ENCODE data around the gene ASCL1.

Gene ASCL1

GRCh38 chr12:102916252-102917025 is 41.0 kb upstream of the ASCL1 start:
- DNase-seq (ENCODE audit: extremely low read depth, low read depth) = no peak
- TF ChIP-seq, protein P1, sequence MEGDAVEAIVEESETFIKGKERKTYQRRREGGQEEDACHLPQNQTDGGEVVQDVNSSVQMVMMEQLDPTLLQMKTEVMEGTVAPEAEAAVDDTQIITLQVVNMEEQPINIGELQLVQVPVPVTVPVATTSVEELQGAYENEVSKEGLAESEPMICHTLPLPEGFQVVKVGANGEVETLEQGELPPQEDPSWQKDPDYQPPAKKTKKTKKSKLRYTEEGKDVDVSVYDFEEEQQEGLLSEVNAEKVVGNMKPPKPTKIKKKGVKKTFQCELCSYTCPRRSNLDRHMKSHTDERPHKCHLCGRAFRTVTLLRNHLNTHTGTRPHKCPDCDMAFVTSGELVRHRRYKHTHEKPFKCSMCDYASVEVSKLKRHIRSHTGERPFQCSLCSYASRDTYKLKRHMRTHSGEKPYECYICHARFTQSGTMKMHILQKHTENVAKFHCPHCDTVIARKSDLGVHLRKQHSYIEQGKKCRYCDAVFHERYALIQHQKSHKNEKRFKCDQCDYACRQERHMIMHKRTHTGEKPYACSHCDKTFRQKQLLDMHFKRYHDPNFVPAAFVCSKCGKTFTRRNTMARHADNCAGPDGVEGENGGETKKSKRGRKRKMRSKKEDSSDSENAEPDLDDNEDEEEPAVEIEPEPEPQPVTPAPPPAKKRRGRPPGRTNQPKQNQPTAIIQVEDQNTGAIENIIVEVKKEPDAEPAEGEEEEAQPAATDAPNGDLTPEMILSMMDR (IDR thresholded peaks at IDR 0.05; ENCODE audit: low read depth, low read length) = no peak

- TF ChIP-seq, protein P1 (IDR thresholded peaks at IDR 0.05; ENCODE audit: low read depth, low read length) = no peak
- no peak for DNase-seq (ENCODE audit: extremely low read depth, low read depth)
Measured at GRCh38 chr12:102917026-102917787, 40.3 kb upstream of the ASCL1 start, which contains the start of gene PAH. Gene PAH (minus strand): TSS chr12:102917244. CDS start chr12:102917130, 114 bp downstream.

DNA sequence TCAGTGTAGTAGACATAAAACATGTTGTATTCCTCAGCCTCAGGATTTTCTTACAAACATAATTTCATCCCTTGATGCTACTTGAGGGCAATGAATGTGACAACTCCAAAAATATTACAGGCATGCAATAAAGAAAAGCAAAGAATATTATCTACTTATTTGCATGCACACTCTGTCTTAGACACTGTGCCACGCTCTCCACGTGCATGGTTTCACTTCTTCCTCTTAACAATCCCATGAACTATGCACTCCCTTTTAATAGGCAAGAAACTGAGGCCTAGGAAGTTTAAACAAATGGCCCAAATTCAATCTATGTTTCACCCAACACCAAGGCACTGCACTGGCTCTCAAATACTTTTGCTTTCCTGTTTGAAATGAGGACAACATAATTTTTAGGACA is 38.6 kb upstream of the ASCL1 start:
- DNase-seq (ENCODE audit: extremely low read depth, low read depth) = no peak
- TF ChIP-seq, protein P1 (IDR thresholded peaks at IDR 0.05; ENCODE audit: low read depth, low read length) = no peak

- TF ChIP-seq, protein P1 (IDR thresholded peaks at IDR 0.05; ENCODE audit: low read depth, low read length) = no peak
- DNase-seq (ENCODE audit: extremely low read depth, low read depth) = no peak
Measured at GRCh38 chr12:102920271-102920670, 37.2 kb upstream of the ASCL1 start.

DNA sequence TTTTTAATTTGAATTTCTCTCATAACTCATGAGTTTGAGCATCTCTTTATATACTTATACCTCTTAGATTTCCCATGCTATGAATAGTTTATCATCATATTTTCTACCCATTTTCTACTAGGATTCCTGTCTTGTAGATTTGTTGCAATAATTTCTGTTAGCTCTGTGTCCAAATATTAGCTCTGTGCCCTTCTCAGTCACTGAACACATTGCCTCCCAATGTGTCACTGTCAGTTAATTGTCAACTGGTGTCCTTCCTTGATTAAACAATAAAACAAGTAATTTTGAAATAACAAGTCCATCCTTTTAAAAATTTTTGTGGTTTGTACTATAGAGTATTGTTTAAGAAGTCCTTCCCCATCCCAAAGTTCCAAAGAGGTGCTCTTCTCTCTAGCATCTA is 36.2 kb upstream of the ASCL1 start:
- no peak for DNase-seq (ENCODE audit: extremely low read depth, low read depth)
- TF ChIP-seq, protein P1 (IDR thresholded peaks at IDR 0.05; ENCODE audit: low read depth, low read length) = no peak

DNA sequence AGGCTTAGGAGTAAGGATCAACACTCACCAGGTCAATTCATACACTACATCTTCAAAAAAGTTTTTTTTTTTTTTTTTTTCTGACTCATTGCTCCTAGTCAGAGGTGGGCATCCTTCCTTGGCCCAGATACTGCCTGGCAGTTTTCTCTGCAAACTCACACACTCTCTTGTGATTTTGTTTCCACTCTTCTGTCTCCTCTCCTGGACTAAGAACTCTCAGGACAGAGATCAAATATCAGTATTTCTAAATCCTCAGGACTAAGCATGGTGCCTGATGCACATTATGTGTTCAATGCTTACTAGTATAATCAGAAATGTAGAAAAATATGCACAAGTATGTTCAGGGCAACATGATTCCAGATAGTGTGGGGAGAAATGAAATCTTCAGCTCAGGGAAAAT is 30.3 kb upstream of the ASCL1 start:
- DNase-seq (ENCODE audit: extremely low read depth, low read depth) = no peak
- TF ChIP-seq, protein P1 (IDR thresholded peaks at IDR 0.05; ENCODE audit: low read depth, low read length) = no peak

DNA sequence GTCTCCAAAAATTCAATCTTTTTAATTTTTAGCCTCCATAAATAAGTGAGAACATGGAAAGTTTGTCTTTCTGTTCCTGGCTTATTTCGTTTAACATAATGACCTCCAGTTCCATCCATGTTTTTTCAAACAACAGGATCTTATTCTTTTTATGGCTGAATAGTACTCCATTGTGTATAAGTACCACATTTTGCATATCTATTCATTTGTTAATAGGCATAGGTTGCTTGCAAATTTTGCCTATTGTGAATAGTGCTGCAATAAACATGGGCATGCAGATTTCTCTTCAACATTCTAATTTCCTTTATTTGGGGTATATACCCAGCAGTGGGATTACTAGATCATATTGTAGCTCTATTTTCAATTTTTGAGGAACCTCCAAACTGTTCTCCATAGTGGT is 24.3 kb upstream of the ASCL1 start:
- TF ChIP-seq, protein P1 (IDR thresholded peaks at IDR 0.05; ENCODE audit: low read depth, low read length) = no peak
- DNase-seq (ENCODE audit: extremely low read depth, low read depth) = no peak

Measured in AG09319 (cell line).